Caco-2 (cell line): Measurements from ENCODE around the gene BRD1. TPM values are rescaled to one million over a fixed set of nuclear protein-coding genes. Genes with fewer than 3 reads are reported as not detected.

Experiments used
- BruUV-seq: library from RNA; stranded (reverse); fragments of 400-500 nt; replicated peaks from 2 replicates; lab custom pipeline; 2021; lab: Mats Ljungman, UMichigan
- CTCF ChIA-PET: fragments of 300-600 bp; sonication (Branson Sonifier 250); formaldehyde crosslinking; loops from one replicate; lab custom pipeline; 2022; ENCODE audit warnings: antibody characterized with exemption; lab: Charles Lee
- POLR2A ChIA-PET: fragments of 300-600 bp; sonication (Branson Sonifier 250); formaldehyde crosslinking; loops from one replicate; lab custom pipeline; 2022; ENCODE audit warnings: antibody characterized with exemption; lab: Charles Lee
- DNase-seq, 2 experiments: peaks; one replicate each; pipeline versions ENCODE4 v3.0.0 to v3.0.0-alpha.2; 2020 to 2022
- H3K27me3 ChIP-seq: replicated peaks from 2 replicates; pipeline ENCODE4 v1.6.0; 2011; ENCODE audit warnings: low read length; ENCODE audit not compliant: control insufficient read depth, insufficient read depth
- H3K36me3 ChIP-seq: 2 replicates; pipeline ENCODE4 v1.5.1; 2011; ENCODE audit warnings: low read length; ENCODE audit not compliant: control insufficient read depth, insufficient read depth
- H3K4me1 ChIP-seq: fragments of 250-450 bp; sonication (Bioruptor Pico); 2 replicates; pipeline ENCODE4 v1.5.1; 2020; ENCODE audit warnings: mild to moderate bottlenecking
- H3K4me3 ChIP-seq: 2 replicates; pipeline ENCODE4 v1.5.1; 2011; ENCODE audit warnings: low read depth, mild to moderate bottlenecking, control low read depth, low read length
- H3K9me3 ChIP-seq: fragments of 250-450 bp; sonication (Bioruptor Pico); 2 replicates; pipeline ENCODE4 v1.5.1; 2020; ENCODE audit warnings: mild to moderate bottlenecking, moderate library complexity
- H3K27ac Mint-ChIP-seq: one replicate; pipeline ENCODE4 v1.8.0; 2022; ENCODE audit warnings: mixed read lengths; ENCODE audit not compliant: unreplicated experiment
- H3K27me3 Mint-ChIP-seq: one replicate; pipeline ENCODE4 v1.8.0; 2022; ENCODE audit warnings: mixed read lengths; ENCODE audit not compliant: insufficient read depth, unreplicated experiment
- H3K36me3 Mint-ChIP-seq: one replicate; pipeline ENCODE4 v1.8.0; 2022; ENCODE audit warnings: mild to moderate bottlenecking, mixed read lengths; ENCODE audit not compliant: insufficient read depth, unreplicated experiment
- H3K4me1 Mint-ChIP-seq: one replicate; pipeline ENCODE4 v1.8.0; 2022; ENCODE audit warnings: low read depth, mixed read lengths; ENCODE audit not compliant: unreplicated experiment
- H3K4me3 Mint-ChIP-seq: one replicate; pipeline ENCODE4 v1.8.0; 2022; ENCODE audit warnings: mild to moderate bottlenecking, moderate library complexity, mixed read lengths; ENCODE audit not compliant: unreplicated experiment
- H3K9me3 Mint-ChIP-seq: one replicate; pipeline ENCODE4 v1.8.0; 2022; ENCODE audit warnings: mixed read lengths; ENCODE audit not compliant: unreplicated experiment
- intact Hi-C: fragments of 100-400 bp; cut with micrococcal nuclease; formaldehyde crosslinking; loops from one replicate; pipeline ENCODE4 v1.10.0; 2022; ENCODE audit not compliant: unreplicated experiment
- total RNA-seq: library from RNA; stranded (reverse); gene quantifications from 2 replicates; pipeline ENCODE4 v1.2.3, GENCODE V29; 2022
- TF ChIP-seq, protein P1 (sequence below), 2 experiments: fragments of 200-600 bp in 1 of 2; IDR thresholded peaks; 1 replicate in 1 of 2; 2 replicates in 1 of 2; pipeline versions ENCODE4 v1.5.1 to v1.8.0; 2011 to 2022; ENCODE audit warnings: antibody characterized with exemption in 1 of 2, control low read depth in 1 of 2, inconsistent platforms in 1 of 2, low read depth in 1 of 2, low read length in 1 of 2, mild to moderate bottlenecking in 1 of 2, moderate library complexity in 1 of 2; ENCODE audit not compliant: insufficient read depth in 1 of 2, severe bottlenecking in 1 of 2, unreplicated experiment in 1 of 2

Gene BRD1
- total RNA-seq, 1 experiment from 2014 or later = 46.9 TPM

DNA sequence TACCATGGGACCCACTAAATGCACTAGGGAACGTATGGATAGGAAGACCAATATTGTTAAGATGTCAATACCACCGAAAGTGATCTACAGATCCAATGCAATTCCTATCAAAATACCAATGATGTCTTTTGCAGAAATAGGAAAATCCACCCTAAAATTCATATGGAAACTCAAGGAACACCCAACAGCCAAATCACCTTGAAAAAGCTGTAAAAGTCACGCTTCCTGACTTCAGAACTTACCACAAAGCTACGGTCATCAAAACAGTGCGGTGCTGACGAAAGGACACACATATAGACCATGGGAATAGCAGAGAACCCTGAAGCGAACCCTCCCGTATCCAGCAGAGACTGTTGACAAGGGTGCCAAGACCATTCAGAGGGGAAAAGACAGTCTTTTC is 20.5 kb downstream of the BRD1 start:
- BruUV-seq = no TSS peak
- H3K27ac Mint-ChIP-seq = no peak overlapping the region
- Histone ChIP-seq H3K27me3 (no peaks in the 10 kb centered on the region), H3K9me3 (no peaks in the 10 kb centered on the region), H3K4me3 (no peak overlapping the region), H3K36me3 (peaks cover 1% of the 10 kb centered on the region; the same call in 1 of the 2 replicates), H3K4me1 (no peaks in the 10 kb centered on the region)
- TF ChIP-seq, protein P1, sequence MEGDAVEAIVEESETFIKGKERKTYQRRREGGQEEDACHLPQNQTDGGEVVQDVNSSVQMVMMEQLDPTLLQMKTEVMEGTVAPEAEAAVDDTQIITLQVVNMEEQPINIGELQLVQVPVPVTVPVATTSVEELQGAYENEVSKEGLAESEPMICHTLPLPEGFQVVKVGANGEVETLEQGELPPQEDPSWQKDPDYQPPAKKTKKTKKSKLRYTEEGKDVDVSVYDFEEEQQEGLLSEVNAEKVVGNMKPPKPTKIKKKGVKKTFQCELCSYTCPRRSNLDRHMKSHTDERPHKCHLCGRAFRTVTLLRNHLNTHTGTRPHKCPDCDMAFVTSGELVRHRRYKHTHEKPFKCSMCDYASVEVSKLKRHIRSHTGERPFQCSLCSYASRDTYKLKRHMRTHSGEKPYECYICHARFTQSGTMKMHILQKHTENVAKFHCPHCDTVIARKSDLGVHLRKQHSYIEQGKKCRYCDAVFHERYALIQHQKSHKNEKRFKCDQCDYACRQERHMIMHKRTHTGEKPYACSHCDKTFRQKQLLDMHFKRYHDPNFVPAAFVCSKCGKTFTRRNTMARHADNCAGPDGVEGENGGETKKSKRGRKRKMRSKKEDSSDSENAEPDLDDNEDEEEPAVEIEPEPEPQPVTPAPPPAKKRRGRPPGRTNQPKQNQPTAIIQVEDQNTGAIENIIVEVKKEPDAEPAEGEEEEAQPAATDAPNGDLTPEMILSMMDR (IDR thresholded peaks at IDR 0.05; ENCODE audit: insufficient read depth in 1 of 2, low read depth in 1 of 2, low read length in 1 of 2, severe bottlenecking in 1 of 2, unreplicated experiment in 1 of 2) = no peak
- intact Hi-C loops = no loop called here
- no peaks in the 10 kb centered on the region for H3K9me3 Mint-ChIP-seq
- no peak for DNase-seq
- H3K4me3 Mint-ChIP-seq = no peak overlapping the region
- CTCF ChIA-PET = no interaction called here
- peaks cover 70% of the 10 kb centered on the region for H3K36me3 Mint-ChIP-seq
- no peaks in the 10 kb centered on the region for H3K27me3 Mint-ChIP-seq
- POLR2A ChIA-PET = no interaction called here
- peaks cover 15% of the 10 kb centered on the region for H3K4me1 Mint-ChIP-seq

DNA sequence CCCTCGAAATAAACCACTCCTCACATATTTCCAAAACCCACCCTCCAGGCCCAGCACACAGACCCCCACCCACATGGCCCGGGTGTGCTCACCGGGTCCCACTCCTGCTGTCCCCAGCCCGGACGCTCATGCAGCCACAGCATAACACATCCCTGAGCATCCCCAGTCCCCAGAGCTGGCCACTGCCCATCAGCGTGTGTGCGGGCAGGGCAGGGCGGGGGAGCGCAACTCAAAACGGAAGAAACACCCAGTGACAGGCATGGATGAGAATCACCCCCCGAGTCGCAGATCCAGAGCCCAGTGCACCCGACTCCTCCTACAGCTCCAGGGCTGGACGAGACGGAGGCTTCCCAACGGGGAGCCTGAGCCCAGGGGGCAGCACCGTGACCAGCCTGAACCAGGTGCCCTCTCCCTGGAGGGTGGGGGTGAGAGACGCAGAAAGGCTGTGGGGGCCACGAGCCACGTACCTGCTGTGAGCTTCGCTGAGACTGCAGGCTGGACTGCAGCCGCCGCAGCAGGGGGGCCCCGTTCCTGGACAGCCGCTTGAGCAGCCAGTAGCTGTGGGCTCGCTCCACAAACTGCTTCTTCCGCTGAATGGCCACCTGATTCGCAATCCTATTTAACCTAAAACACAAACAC is 23.8 kb downstream of the BRD1 start:
- Histone ChIP-seq H3K4me1 (no peaks in the 10 kb centered on the region), H3K36me3 (peaks cover 1% of the 10 kb centered on the region; the same call in 1 of the 2 replicates), H3K9me3 (no peaks in the 10 kb centered on the region), H3K27me3 (no peaks in the 10 kb centered on the region), H3K4me3 (no peak overlapping the region)
- no peak overlapping the region for H3K4me3 Mint-ChIP-seq
- intact Hi-C loops = no loop called here
- H3K36me3 Mint-ChIP-seq = peaks cover 78% of the 10 kb centered on the region
- BruUV-seq = no TSS peak
- DNase-seq = no peak
- no peak overlapping the region for H3K27ac Mint-ChIP-seq
- H3K9me3 Mint-ChIP-seq = no peaks in the 10 kb centered on the region
- CTCF ChIA-PET = no interaction called here
- TF ChIP-seq, protein P1 (IDR thresholded peaks at IDR 0.05; ENCODE audit: insufficient read depth in 1 of 2, low read depth in 1 of 2, low read length in 1 of 2, severe bottlenecking in 1 of 2, unreplicated experiment in 1 of 2) = no peak
- POLR2A ChIA-PET = no interaction called here
- H3K27me3 Mint-ChIP-seq = no peaks in the 10 kb centered on the region
- no peaks in the 10 kb centered on the region for H3K4me1 Mint-ChIP-seq

DNA sequence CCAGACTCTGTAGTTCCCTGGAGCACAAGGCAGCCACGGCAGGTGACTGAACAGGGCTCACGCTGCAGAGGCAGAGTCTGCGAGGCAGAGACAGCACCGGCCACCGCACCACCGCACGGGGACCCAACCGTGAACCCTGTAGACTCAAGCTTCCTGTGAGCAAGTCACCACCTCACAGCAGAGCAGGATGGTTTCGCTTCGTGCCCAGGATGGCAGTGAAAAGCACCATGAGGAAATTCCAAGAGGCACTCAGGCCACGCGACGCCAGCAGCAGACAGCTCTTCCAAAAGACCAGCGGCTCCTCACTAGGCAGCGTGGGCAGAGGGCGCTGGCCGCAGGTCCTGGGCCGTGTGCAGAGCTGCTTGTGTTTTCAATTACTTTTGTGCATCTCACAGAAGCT is 24.5 kb downstream of the BRD1 start:
- Histone ChIP-seq H3K9me3 (no peaks in the 10 kb centered on the region), H3K4me1 (no peaks in the 10 kb centered on the region), H3K4me3 (no peak overlapping the region), H3K27me3 (no peaks in the 10 kb centered on the region), H3K36me3 (peaks cover 1% of the 10 kb centered on the region; the same call in 1 of the 2 replicates)
- no TSS peak for BruUV-seq
- intact Hi-C loops = no loop called here
- TF ChIP-seq, protein P1 (IDR thresholded peaks at IDR 0.05; ENCODE audit: insufficient read depth in 1 of 2, low read depth in 1 of 2, low read length in 1 of 2, severe bottlenecking in 1 of 2, unreplicated experiment in 1 of 2) = no peak
- Mint-ChIP-seq H3K27ac (no peak overlapping the region), H3K9me3 (no peaks in the 10 kb centered on the region), H3K36me3 (peaks cover 77% of the 10 kb centered on the region), H3K4me3 (no peak overlapping the region), H3K27me3 (no peaks in the 10 kb centered on the region), H3K4me1 (no peaks in the 10 kb centered on the region)
- POLR2A ChIA-PET = no interaction called here
- CTCF ChIA-PET = no interaction called here
- no peak for DNase-seq
